Measurements from ENCODE around the gene LRMDA.

The LRMDA gene

DNA sequence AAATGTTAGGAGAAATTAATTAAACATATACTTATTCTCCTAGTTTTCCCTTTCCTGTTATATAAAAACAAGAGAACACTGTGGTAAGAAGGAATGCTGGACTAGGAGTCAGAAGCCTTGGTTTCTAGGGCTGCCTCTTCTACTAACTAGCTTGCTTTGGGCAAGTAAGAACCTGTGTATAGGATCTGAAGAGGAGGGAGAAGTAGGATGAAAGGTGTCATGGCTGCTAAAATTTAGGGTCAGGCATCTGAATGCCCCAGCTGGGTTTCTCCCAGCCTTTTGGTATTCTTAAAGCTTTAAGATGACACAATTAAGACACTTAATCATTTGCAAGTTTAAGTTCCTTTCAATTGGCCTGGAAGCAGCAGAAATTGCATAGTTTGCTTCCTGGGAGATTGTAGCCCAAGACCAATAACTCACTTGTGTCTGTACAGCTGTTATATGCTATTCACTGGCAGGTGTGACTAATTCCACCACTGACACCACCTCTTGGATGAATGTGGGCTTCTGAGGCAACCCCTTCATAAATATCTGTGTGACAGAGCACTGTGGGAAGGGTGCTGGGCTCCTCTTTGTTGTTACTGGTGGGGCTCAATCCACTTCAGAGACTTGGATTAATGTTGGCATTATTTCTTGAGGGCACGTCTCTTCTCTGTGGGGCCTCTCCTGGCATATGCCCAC, 137.2 kb downstream of the LRMDA start:
- DNase-seq (ENCODE audit: low read depth in 1 of 2, low spot score in 1 of 2) = no peak

DNA sequence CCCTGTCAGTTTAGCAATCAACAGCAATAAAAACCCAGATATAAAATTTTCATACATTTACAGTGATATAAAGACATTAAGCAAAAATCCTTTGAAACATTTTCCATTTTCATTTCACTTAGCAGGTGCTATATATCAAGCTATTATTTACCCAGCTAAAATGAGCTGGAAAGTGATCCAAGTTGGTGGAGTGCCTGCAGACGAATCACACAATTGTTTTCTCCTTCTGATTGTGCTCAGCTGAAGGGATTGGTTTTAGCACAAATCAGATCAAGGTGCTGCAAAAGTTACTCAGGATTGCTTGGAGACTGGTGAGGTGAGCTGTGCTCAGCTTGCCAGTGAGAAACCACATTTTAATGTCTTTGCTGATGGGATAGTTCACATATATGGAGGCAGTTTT, 138.1 kb downstream of the LRMDA start:
- no peak for DNase-seq (ENCODE audit: low read depth in 1 of 2, low spot score in 1 of 2)

DNA sequence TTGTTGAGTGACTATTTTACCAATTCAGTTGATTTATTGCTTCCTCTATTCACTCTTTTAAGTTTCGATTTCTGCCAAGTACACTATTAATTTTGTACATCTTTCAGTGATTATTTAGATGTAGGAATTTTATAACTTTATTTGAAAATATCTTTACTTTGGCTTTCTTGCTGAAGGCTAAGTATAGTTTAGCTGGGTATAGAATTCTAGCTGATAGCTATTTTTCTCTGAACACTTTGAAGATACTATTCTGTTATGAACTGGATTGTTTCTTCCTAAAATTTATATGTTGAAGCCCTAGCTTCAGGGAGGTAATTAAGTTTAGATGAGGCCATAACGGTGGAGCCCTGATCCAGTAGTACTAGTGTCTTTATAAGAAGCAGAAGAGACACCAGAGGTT, 141.1 kb downstream of the LRMDA start:
- DNase-seq (ENCODE audit: low read depth in 1 of 2, low spot score in 1 of 2) = no peak

DNA sequence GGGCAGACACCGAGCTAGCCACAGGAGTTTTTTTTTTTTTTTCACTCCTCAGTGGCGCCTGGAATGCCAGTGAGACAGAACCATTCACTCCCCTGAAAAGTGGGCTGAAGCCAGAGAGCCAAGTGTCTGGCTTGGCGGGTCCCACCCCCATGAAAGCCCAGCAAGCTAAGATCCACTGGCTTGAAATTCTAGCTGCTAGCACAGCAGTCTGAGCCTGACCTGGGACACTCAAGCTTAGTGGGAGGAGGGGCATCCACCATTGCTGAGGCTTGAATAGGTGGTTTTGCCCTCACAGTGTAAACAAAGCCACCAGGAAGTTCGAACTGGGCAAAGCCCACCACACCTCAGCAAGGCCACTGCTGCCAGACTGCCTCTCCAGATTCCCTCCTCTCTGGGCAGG, 144.5 kb downstream of the LRMDA start:
- no peak for DNase-seq (ENCODE audit: low read depth in 1 of 2, low spot score in 1 of 2)

DNA sequence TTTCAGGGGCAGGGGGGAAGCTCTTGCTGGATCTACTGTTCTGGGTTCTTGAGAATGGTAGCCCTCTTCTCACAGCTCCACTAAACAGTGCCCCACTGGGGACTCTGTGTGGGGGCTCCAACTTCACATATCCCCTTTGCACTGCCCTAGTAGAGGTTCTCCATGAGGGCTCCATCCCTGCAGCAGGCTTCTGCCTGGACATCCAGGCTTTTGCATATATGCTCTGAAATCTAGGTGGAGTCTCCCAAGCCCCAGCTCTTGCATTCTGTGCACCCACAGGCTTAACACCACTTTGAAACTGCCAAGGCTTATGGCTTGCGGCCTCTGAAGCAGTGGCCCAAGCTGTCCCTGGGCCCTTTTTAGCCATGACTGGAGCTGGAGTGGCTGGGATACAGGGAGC, 150.7 kb downstream of the LRMDA start:
- no peak for DNase-seq (ENCODE audit: low read depth in 1 of 2, low spot score in 1 of 2)

DNA sequence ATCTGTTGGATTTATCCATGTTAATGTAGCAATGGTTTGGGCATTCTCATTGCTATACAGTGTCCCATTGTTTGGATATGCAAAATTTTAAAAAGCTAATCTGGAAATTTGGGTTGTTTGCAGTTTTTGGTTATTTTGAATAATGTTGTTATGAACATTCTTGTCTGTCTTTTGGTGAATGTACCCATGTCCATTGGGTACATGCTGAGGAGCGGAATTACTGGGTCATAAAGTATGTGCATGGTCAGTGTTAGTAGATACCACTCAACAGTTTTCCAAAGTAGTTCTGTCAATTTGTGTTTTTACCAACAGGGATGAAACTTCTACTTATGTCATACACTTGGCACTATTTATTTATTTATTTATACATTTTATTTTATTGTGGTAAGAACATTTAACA, 153.9 kb downstream of the LRMDA start:
- no peak for DNase-seq (ENCODE audit: low read depth in 1 of 2, low spot score in 1 of 2)

DNA sequence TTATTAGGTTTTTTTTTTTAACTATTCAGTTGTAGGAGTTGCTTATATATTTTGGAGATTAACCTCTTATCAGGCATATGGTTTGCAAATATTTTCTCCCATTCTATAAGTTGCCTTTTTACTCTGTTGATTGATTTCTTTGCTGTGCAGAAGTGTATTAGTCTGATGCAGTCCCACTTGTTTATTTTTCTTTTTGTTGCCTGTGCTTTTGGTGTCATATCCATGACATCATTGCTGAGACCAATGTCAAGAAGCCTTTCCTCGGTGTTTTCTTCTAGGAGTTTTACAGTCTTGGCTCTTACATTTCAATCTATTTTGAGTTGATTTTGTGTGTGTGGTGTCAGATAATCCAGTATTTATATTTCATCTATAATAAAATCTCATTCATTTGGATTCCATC, 155.4 kb downstream of the LRMDA start:
- DNase-seq (ENCODE audit: low read depth in 1 of 2, low spot score in 1 of 2) = no peak

DNA sequence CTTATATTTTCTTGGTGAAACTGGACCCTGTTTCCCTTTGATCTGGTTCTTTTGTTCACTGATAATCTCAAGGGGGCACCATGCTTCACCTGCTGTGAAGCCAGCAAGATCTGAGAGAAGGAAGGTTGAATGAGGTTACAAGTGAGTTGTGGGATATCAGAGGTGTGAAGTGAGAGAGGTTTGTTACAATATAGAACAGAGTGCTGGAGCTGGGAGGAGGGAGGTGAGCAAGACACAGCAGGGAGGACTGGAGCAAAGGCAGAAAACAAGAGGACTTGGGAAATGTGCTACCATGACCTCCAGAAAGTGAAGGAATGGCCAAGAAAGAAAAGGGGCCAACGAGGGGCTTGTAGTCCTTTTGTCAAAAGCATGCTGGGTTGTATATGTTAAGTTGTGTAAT, 156.6 kb downstream of the LRMDA start:
- DNase-seq (ENCODE audit: low read depth in 1 of 2, low spot score in 1 of 2) = no peak

DNA sequence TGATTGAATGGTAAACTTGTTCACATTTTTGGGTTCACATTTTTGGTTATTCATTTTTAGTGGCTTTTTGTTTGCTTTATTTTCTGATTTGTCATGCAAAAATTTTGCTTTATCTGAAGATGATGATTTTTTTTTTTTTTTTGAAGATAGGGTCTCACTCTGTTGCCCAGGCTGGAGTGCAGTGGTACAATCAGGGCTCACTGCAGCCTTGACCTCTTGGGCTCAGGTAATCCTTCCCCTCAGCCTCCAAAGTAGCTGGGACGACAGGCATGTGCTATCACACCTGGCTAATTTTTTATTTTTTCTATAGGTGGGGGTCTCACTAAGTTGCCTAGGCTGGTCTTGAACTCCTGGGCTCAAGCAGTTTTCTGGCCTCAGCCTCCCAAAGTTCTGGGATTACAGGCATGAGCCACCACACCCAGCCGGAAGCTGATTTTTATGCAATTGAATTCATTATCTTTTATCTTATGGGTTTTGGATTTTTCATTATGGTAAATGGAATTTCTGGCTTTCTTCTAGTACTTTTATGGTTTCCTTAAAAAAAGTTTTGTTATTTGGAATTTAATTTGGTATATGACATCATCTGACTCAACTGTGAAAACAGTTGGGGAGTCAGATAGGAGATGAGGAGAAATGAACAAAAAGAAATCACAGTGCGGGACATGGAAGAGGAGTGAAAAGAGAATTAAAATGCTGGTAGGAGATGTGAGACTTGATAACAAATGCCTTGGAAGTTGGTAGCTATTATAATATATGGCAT, 158.7 kb downstream of the LRMDA start:
- no peak for DNase-seq (ENCODE audit: low read depth in 1 of 2, low spot score in 1 of 2)

DNA sequence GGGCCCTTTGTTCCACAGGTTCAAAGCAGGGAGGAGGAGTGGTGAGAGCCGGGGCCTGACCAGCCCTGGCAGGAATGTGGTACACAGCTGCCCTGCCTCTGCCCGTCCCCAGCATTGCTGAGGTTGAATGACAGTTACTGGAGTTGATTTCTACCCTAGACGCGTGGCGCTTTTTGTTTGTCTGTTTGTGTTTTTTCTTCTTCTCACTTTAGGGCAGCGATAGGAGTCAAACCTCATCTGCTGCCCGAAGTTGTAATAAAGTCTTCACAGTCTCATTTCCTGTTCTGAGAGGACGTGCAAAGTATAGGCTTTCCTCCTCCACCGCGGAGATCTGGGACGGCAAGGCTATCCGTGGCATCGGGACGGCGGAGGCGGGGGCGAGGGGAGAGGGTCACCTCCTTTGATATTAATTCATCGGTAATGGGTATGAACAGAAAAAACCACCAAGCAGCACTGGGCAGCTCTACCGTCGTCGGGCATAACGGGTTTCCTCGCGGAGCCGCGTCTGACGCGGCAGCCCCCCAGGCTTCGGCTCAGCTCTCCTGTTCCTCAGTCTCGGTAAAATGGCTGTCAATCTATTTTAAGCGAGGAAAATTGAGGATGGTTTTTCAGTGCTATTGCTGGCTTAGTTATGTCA, 160.8 kb downstream of the LRMDA start:
- no peak for DNase-seq (ENCODE audit: low read depth in 1 of 2, low spot score in 1 of 2)

DNA sequence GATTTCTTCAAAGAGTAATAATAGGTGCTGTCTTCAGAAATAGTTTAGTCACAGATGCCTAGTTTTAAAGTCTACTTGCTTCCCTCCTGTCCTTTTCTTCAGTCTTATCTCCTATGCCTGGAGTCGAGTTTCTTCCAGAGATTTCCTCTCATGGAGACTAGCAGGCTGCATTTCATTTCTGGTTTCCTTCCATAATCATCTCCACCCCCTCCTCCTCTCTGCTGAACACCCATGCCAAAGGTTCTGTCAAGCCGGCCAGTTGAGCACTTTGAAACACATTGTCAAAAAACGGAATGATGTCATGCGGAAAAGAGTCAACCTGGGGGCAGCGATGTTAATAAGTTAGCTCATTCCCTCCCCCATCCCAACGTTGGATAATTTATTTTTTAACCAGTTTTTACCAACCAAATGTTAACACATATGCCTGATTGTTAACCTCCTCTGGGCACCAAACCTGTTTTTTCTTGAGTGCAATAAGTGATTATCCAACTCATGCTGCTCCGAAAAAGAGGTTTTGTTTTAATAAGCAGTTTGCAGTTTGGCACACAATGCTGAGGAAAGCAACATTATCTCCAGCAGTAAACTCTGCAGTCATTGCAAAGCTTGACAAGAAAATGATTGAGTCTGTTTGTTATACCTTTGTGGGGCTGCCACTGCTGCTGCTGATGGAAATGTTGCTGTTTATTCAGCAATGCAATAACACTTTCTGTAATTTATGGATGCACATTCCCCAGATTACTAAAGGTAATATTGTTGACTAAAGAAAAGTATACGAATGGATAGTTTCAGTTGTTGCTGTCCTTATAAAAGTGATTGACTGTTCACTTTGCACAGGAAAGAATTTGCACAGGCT, 161.6 kb downstream of the LRMDA start:
- DNase-seq (ENCODE audit: low read depth in 1 of 2, low spot score in 1 of 2) = no peak

DNA sequence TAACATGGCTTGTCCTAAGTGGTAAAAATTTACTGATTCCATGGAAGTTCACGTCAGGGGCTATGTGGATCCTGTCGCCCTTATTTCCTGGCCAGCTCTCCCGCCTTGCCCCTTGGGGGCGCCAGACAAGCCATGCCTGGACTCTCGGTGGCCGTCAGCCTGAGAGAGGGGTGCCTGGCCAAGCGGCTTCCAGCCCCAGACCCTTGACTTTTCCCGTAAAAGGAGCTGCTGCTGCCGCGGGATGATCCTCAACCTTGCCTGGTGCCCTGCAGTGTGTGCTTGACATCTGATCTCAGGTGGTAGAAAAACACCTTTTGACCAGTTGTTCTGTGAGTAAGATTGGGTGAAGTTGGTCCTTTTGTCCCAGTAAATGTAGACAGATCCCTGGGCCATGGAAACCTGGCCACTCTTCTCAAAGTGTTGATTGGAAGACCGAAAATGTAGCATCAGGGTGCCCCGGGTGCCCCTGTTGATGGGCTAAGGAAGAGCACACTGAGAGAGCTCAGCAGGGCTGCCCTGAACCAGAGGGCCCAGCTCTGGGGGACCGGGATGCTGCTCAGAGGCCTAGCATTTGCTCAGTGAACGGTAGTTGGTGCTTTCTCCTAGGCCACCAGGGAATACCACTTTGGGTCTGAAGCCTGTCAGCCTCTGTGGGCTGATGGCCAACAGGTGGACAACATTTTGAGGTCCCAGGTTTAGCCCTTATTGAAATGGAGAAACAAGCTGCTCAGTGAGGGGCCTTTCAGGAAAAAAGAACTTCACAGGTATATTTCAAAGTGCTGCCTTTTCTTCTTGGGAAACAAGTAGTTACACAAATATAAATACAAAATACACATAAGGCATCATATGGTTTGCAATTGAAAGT, 162.5 kb downstream of the LRMDA start:
- no peak for DNase-seq (ENCODE audit: low read depth in 1 of 2, low spot score in 1 of 2)

DNA sequence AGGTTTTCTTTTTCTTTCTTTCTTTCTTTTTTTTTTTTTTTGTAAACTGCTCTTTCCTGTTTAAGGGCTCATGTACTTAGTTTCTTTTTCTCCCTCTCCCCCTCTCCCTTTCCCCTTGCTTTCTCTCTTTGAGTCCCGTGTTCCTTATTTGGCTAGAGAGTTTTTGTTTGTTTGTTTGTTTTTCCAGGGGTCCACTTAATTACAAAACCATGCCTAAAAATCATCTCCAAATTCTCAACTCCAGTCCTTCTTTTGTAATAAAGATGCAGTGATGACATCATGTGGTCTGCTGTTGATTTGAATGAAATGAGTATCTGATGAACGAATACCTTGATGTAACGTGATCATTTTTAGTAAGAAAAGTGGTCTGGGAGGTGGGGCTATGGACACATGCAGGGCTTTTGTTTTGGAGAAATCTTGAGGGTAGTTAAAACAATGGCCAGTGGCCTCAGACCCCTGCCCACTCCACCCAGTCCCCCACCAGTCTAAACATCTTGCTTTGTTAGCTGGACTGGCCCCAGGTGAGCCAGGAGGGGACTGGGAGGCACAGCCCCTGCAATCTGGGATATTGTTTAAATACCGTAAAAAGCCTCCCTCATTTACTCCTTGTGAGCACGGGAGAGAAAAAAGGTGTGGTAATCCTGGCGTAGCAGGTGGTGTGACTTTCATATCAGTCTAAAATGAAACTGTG, 165.7 kb downstream of the LRMDA start:
- DNase-seq (ENCODE audit: low read depth in 1 of 2, low spot score in 1 of 2) = no peak

DNA sequence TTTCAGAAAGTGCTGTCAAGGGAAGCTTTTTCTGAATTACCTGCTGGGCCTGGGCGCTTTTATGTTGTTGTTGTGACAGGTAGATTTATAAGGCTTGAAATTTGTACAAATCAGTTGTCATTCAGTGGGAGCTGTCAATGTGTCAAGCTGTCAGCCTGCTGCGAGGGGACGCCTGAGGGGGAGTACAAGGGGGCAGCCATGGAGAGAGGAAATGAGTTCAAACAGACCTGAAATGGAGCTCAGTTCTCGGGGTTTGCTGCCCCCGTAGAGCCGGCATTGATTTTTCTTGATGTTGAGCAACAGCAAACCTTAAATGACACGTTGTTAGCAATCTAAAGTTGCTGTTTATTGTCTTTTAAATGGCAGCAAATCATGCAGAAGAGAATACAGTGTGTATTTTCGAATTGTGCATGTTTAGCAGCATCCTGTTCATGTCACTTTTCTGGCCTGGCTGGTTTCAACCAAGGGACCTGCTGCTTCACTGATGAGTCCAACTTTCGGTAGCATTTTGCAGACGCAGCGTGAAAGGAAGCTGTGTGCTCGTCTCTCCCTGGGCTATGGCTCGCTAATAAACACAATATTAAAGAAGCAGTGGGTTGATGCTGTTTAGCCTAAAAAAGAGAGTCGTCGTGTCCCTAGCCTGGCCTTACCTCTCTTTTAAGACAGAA, 166.5 kb downstream of the LRMDA start:
- DNase-seq (ENCODE audit: low read depth in 1 of 2, low spot score in 1 of 2) = no peak

DNA sequence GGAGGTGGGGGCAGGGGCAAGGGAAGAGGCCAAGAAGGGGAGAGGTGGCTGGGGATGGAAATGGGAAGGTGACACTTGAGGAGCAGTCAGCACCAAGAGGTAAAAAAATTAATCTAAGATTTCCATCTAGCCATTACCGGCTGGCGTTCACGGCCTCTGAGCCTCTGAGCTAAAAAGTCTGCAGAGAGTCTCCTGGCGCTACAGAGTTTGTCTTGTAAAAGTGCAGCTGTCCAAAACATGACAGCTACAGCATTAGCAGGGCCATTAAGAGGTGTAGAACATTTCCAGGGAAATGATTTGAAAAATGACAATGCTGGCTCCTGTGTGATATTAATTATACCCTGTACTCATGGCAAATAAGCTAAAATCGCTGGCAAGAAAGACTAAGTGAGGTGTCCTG, 167.6 kb downstream of the LRMDA start:
- no peak for DNase-seq (ENCODE audit: low read depth in 1 of 2, low spot score in 1 of 2)

DNA sequence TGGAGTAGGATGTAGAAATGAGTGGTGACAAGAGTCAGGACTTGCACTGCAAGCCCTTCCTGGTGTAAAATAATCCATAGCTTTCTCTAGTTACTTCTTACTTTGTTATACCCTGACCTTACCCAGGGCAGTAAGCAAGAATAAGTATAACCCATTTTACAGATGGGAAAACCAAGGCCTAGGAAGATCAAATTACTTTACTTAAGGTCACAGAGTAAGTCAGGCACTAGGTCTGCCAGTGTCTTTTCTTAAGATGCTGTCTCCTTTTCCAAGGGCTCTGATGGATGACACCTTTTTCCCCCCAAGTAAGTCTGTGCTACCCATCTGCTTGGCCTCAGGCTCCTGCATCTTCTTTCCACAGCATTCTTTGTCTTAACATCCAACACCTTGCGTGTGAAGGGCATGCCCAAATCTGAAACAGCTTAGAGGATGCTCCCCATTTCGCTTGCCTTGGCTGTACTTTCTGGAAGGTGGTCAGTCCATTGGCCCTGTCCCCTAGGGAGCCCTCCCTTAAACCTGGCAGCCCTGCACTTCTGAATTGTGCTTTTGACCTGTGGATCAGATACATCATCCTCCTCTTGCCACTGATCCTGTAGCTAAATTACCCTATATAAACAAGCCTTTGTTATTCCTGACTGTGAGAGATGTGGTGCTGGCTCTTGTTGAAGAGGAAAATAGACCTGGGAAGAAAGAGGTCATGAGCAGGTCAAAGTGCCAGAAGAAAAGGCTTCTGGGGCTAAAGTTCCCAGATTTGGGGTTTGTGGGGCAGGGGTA, 168.6 kb downstream of the LRMDA start:
- no peak for DNase-seq (ENCODE audit: low read depth in 1 of 2, low spot score in 1 of 2)

DNA sequence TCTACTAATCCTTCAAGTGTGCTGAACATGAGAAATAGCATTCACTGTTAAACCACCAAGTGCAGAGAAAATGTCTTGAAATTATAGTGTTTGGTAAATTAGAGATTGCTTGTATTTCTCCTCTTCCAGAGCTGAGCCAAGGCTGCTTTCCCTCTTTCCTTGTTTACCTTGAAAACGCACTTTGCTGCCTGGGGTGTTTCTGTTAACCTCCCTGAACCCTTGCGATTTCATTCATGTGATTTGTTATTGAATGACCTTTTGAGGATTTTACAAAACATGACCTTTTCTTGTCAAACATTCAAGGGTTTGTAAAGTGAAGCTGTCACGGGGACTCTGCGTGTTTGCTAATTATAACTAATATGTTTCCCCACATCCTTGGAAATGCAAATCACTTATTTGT, 169.4 kb downstream of the LRMDA start:
- no peak for DNase-seq (ENCODE audit: low read depth in 1 of 2, low spot score in 1 of 2)

DNA sequence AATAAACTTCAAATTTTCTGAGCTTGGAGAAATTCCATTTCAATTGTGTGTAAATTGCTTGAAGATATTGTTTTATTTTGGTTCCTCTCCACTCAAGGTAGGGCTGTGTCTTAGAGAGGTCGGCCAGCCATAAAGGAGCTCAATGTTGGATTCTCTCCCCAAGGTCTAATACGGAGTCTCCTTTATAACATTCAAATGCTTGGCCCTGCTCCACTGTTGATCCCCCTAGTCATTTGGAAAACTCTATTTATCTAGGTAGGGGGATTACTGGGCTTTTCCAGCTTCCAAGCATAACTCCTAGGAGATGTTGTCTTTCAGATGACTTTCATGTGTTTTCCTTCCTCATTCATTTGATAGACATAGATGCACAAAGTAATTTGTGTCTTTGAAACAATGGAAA, 170.9 kb downstream of the LRMDA start:
- no peak for DNase-seq (ENCODE audit: low read depth in 1 of 2, low spot score in 1 of 2)

DNA sequence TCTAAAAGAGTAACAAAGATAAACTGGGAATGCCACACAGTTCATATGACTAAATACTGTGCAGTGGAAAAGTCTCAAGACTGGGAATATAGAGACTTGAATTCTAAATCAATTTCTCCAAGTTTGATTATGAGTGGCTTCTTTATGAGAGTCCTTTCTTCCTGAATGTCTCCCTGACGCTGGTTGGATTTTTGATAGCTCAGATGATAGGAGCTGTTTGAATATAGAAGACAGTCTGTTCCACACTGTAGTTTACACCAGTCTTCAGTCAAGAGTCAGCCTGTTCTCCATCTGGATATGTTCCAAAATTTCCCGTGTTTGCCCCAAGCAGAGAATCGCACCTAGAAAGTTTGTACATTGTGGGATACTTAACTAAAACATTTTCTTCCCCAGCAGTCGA, 173.7 kb downstream of the LRMDA start:
- DNase-seq (ENCODE audit: low read depth in 1 of 2, low spot score in 1 of 2) = no peak

Measured in stimulated activated CD4-positive, alpha-beta T cell treated with anti-CD3 and anti-CD28 coated beads, Interleukin-15, amount 100 ng/mL, for 1 hour (primary cell).